ENCODE measurements around the gene LRRC8A.

LRRC8A gene

DNA sequence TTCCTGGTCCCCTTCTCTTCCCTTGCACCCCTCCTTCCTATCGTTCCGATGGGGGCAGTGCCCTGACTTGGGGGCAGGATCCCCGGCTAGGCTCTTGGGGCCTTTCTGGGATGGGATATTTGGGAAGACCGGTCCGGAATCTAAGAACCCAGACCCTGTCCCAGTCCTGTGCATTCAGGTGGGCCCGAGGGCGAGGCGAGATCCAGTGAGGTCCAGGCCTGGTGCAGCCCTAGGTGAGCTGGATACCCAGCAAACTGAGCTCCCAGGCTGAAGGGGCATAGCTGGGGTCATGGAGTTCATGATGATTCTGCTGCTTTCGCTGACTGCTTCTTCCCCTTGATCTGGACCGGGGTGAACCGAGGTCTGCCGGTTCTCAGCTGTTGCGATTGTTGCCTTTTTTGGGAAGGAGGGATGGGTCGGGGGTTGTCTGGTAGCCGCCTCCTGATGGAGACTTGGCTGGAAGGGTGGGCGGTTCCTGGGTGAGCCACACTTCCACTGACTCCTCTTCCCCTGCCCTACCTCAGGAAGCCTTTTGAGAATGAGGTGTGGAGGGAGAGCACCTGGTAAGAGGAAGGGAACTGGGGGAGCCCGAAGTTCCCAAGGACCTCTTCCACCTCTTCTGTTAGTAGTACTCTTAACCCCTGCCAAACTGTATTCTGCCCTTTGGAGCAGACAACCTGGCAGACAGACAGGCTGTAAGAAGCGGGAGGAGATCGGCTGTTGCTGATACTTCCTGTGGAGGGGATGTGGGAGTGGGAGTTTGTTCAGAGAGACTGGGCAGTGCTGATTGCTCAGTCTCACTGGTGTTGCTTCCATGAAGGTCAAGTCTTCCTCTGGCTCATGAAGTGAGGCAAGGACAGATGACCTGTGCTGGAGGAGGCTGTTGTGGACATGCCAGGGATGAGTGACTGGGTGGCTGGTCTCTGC lies 1.0 kb downstream of the LRRC8A start:
- TF ChIP-seq ZFX (IDR thresholded peaks at IDR 0.05) = no peak
- TF ChIP-seq, protein P1, sequence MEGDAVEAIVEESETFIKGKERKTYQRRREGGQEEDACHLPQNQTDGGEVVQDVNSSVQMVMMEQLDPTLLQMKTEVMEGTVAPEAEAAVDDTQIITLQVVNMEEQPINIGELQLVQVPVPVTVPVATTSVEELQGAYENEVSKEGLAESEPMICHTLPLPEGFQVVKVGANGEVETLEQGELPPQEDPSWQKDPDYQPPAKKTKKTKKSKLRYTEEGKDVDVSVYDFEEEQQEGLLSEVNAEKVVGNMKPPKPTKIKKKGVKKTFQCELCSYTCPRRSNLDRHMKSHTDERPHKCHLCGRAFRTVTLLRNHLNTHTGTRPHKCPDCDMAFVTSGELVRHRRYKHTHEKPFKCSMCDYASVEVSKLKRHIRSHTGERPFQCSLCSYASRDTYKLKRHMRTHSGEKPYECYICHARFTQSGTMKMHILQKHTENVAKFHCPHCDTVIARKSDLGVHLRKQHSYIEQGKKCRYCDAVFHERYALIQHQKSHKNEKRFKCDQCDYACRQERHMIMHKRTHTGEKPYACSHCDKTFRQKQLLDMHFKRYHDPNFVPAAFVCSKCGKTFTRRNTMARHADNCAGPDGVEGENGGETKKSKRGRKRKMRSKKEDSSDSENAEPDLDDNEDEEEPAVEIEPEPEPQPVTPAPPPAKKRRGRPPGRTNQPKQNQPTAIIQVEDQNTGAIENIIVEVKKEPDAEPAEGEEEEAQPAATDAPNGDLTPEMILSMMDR (conservative IDR thresholded peaks at IDR 0.05) = no peak
- H3K27ac ChIP-seq = peak overlapping the region; percentile 90

DNA sequence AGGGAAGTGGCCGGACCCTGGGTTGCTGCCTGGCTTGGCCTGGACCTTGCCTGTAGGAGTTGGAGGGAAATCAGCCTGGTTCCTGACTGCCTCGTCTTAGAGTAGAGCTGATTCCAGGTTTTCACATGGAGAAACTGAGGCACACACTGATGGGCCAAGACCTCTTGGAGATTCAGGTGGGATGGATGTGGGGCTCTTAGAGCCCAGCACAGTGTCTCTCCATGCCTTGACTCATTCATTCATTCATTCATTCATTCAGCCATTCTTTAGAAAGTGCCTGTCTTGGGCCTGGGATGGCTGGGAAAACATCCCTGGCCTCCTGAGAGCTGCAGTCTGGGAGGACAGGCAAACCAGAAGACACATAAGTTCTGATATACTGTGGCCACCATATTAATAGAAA lies 2.2 kb downstream of the LRRC8A start:
- no peak for TF ChIP-seq ZFX (IDR thresholded peaks at IDR 0.05)
- TF ChIP-seq, protein P1 (conservative IDR thresholded peaks at IDR 0.05) = no peak
- H3K27ac ChIP-seq = no peak overlapping the region

DNA sequence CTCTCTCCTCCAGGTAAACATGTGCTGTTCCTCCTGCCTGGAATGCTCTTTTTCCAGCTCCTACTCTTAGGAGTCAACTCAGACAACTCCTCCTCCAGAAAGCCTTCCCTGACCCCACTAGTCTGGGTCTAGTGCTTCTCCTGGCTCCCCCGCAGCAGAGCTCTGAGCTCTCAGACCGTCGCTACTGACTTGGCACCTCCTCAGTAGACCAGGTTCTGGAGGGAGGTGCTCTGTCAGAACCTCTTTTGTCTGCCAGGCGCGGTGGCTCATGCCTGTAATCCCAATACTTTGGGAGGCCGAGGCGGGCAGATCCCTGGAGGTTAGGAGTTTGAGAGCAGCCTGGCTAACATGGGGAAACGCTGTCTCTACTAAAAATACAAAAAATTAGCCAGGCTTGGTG lies 3.4 kb downstream of the LRRC8A start:
- H3K27ac ChIP-seq = no peak overlapping the region
- TF ChIP-seq ZFX (IDR thresholded peaks at IDR 0.05) = no peak
- TF ChIP-seq, protein P1 (conservative IDR thresholded peaks at IDR 0.05) = no peak

DNA sequence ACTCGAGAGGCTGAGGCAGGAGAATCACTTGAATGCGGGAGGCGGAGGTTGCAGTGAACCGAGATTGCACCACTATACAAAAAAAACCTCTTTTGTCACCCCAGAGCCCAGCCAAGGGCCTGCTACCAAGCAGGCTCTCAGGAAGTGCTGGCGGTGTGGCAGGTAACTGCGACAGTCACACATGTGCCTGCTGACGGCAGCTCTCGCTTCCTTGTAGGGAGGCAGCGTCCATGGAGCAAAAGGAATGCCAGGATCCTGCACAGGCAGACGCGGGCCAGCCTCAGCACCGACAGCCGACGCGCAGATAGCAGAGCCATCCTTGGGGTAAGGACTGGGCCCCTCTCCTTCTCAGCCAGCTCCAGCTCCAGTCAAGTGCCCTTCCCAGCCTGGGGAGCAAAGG lies 3.9 kb downstream of the LRRC8A start:
- H3K27ac ChIP-seq = no peak overlapping the region
- no peak for TF ChIP-seq ZFX (IDR thresholded peaks at IDR 0.05)

DNA sequence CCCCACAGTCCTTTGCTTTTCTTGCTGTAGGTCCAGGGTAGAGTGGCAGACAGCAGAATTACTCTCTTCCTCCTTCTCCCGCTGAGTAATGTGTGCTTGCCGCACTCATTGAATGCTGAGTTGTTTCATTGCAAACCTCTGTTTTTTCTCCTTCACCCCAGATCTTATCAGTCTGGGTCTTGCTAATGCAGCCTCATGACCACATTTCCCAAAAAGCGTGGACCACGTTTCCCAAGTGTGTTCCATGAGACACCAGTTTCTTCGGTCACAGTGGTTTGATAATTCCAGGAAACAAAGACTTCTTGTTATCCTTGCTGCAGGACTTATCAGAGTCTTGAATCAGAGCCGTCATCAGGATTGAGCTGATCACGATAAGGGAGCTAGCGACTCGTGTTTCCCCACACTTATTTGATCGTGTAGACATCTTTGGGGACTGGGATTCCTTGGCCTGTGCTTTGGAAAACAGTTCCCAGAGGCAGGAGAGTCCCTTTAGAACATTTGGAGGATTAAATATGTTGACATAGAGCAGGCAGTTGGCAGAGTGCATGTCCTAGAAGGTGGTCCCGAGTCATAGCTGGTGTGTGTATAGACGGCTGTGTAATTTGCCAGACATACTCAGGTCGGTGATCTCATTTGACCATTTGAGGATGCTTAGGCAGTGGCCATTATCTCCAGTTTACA lies 4.4 kb downstream of the LRRC8A start:
- H3K27ac ChIP-seq = no peak overlapping the region
- TF ChIP-seq, protein P1 (conservative IDR thresholded peaks at IDR 0.05) = no peak
- no peak for TF ChIP-seq ZFX (IDR thresholded peaks at IDR 0.05)

DNA sequence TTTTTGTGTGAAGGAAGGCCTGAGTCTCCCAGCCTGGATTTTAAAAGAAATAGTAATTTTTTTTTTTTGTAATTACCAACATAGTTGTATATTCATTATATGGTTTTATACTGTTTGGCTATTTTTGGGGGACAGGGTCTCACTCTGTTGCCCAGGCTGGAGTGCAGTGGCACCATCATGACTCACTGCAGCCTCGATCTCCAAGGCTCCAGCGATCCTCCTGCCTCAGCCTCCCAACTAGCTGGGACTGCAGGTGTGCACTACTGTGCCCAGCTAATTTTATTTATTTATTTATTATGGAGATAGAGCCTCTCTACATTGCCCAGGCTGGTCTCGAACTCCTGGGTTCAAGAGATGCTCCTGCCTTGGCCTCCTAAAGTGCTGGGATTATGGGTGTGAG lies 5.1 kb downstream of the LRRC8A start:
- TF ChIP-seq, protein P1 (conservative IDR thresholded peaks at IDR 0.05) = no peak
- TF ChIP-seq ZFX (IDR thresholded peaks at IDR 0.05) = no peak
- H3K27ac ChIP-seq = no peak overlapping the region

DNA sequence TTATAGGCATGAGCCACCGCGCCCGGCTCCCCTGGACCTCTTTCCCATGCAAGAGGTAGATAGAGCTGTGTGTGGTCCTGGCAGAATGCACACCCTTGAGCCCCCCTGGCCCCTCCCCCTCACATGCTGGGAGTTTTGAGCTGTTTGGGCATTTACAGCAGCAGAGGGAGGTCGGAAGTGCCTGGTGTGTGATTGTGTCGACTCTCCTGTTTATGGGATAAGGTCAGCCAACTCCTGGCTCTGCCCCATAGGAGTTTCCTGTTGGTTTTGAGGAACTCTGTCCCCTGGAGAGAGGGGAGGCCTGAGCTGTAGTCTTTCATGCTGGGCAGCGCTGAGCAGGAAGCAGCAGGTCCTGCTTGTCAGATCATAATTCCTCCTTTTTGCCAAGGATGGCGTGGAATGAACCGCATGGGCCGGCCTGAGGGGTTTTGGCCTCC lies 6.0 kb downstream of the LRRC8A start:
- H3K27ac ChIP-seq = no peak overlapping the region
- TF ChIP-seq ZFX (IDR thresholded peaks at IDR 0.05) = no peak
- TF ChIP-seq, protein P1 (conservative IDR thresholded peaks at IDR 0.05) = no peak

All from C4-2B (cell line).